NCI-H2196 (cell line): ENCODE results near the gene AK9.
"Not testable (repeated sequence)": the region's sequence is repeated elsewhere in the genome, so short reads cannot be mapped to it uniquely, and the experiment has no call there.

Source experiments
- DNase-seq: peaks from one replicate; lab custom pipeline; 2025; ENCODE audit not compliant: unreplicated experiment; lab: John Stamatoyannopoulos, UW

Gene AK9

DNA sequence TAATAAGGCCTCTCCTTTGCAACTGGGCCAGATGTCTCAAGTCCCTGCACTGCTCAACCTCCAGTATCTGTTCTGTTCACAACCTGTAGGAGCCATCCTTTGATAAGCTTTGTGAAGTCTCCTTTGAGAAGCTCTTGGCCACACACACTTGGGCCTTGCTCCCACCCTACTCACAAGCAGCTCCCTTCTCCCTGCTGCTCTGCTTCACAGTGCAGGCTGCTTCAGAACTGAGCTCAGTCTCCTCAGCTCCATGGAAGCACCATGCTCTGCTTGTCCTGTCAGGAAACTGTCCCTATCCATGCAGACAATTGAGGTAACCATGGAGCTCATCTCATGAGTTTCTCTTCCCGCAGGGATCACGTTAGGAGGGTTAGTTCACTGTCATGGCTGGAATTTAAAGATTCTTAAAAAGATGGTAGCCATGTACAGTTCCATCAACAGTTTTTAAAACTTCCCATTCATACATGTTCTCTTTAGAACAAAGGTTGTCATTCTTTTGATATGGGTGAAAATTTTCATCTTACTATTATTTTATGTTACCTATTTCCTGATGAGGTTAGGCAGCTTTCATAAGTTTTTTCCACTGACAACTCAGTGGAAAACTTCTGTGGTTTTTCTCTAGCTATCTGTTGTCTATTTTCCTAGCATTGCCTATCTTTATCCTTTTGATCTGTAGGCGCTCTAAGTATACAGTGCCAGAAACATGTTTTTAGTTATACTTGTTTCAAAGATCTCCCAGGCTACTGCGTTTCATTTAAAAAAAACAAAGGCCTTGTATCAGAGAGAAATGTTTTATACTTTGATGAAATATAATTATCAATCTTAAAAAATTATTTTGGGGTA is 62.6 kb downstream of the AK9 start:
- DNase-seq, result no peak

DNA sequence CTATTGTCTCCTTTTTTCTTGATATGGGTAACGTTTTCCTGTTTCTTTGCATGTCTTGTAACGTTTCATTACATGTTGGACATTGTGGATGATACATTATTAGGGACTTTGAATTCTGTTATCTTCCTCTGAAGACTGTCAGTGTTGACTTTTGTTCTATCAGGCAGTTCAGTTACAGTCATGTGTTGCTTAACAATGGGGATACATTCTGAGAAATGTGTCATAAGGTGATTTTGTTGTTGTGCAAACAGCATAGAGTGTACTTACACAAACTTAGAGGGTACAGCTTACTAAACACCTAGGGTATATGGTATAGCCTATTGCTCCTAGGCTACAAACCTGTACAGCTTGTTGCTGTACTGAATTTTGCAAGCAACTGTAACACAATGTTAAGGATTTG is 64.7 kb downstream of the AK9 start:
- DNase-seq, result no peak

DNA sequence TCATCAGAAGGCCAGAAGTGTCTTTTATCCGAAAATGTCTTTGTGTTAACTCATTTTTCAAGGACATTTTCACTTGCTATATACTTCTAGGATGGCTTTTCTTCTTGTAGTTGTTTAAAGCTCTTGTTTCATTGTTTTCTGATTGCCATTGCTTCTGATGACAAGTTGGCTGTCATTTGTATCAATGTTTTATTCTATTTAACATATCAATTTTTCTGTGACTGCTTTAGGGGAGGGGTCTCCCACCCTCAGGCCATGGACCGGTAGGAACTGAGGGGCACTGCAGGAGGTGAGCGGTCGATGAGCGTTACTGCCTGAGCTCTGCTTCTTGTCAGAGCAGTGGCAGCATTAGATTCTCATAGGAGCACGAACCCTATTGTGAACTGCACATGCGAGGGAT is 65.8 kb downstream of the AK9 start:
- no peak for DNase-seq

DNA sequence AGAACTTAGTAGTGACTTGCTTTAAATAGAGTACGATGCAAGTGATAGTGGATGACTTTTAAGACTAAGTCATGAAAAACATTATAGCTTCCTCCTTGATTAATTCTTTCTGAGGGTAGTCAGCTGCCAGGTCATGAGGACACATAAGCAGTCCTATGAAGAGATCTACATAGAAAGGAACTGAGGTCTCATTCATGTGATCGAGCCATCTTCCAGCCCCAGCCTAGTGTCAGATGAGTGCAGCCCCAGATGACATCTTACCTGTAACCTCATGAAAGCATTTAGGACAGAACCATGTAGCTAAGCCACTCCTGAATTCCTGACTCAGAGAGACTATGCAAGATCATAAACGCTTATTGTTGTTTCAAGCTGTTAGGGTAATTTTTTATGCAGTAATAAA is 67.7 kb downstream of the AK9 start:
- DNase-seq, result no peak

DNA sequence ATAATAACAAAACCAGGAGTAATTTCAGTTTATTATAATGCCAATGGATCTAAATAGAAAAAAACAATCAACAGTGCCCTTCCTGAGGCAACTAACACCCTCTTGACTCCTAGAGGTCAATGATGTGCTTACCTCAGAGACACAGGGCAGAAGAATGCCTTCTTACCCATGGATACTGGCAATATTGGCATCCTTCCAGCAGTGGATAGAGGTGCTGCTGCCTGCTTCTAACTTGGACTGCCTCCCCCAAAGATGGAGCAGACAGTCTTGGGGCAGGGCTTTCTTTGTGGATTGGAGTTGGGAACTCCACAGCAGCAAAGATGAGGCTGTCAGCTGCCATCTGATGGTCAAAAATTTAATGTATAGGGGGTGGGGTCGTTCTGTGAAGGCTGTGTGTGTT is 78.7 kb downstream of the AK9 start:
- peak; percentile 10 for DNase-seq

GRCh38 chr6:109611502-109611901 is 79.5 kb downstream of the AK9 start:
- DNase-seq, result no peak

DNA sequence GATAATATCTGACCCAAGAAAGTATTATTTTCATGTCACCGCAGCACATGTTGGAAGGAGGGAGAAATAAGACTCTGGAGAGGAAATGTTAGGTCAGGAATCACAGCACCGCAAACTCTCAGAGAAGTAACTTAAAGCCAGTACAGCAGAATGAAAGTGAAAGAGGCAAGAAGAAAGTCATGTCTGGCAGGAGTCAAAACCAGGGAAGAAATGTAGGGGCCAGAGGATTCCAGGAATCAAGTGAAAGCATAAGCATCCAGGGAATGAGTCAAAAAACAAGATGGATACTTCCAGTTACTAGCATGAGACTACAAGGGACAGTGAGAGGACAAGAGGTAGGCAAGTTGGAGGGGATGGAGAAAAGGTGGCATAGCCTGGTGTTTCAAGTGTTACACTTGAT is 80.4 kb downstream of the AK9 start:
- DNase-seq, result no peak

DNA sequence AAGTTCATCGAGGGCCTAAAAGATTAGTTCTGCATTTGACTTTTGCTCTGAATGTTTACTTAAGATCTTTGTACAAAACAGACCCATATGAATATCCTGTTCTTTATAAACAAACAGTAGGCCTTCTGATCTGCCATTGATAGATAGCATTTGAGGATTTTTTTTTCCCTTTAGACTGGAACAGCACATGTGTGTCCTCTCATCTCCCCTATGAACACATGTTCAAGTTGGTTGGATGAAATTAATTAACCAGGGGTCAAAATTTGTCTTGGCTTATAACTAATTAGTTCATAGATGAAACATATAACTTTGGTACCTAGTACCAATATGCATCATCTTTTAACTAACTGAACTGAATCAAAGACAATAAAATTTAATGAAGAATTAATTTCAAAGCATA is 81.3 kb downstream of the AK9 start:
- no peak for DNase-seq

- no peak for DNase-seq
Measured at GRCh38 chr6:109606359-109606758, 84.6 kb downstream of the AK9 start.

DNA sequence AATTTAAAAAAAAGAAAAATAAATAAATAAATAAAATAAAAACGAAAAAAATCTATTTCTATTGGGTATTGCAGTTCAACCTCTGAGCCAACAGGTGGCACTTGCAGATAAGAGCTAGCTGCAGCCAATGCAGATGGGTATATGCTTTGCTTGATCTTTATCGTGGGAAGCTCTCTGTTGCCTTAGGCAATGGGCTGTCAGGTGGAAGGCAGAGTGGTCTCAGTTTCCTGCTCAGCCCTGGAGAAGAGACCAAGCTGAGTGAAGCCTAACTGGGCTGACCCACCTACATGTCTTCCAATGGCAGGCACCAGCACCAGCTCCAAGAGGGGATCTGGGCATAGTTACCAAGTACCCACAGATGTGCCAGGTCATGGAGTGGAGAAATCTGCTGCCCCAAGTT is 95.0 kb downstream of the AK9 start:
- DNase-seq, result peak; percentile 6

DNA sequence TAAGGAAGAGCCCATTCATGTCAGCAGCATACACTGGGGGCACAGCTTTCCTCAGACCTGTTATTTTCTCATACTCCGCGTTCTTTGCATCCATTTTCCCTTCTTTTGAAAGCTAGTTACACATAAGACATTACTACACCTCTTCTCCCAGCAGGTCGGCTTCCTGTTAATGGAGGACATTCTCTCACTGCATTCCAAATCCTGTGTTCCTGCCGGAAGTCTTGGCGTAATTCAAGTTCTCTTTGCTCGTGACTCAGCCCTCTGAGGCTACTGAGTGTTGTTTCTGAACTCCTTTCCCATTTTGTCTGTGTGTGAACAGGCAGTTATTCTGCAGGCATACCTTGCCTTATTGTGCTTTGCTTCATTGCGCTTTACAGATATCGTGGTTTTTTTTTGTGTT is 110.5 kb downstream of the AK9 start:
- no peak for DNase-seq

GRCh38 chr6:109579361-109579760 is 111.6 kb downstream of the AK9 start:
- no peak for DNase-seq

DNA sequence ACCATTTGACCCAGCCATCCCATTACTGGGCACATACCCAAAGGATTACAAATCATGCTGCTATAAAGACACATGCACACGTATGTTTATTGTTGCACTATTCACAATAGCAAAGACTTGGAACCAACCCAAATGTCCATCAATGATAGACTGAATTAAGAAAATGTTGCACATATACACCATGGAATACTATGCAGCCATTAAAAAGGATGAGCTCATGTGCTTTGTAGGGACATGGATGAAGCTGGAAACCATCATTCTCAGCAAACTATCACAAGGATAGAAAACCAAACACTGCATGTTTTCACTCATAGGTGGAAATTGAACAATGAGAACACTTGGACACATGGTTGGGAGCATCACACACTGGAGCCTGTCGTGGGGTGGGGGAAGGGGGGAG is 121.1 kb downstream of the AK9 start:
- DNase-seq, result not testable (repeated sequence)

GRCh38 chr6:109561844-109562243 is 129.2 kb downstream of the AK9 start:
- DNase-seq, result no peak

- no peak for DNase-seq
Measured at GRCh38 chr6:109531446-109531845, 159.6 kb downstream of the AK9 start.

- DNase-seq, result no peak
Measured at GRCh38 chr6:109527989-109528388, 163.0 kb downstream of the AK9 start.

GRCh38 chr6:109526905-109527628 is 163.9 kb downstream of the AK9 start:
- peak; percentile 81 for DNase-seq

DNA sequence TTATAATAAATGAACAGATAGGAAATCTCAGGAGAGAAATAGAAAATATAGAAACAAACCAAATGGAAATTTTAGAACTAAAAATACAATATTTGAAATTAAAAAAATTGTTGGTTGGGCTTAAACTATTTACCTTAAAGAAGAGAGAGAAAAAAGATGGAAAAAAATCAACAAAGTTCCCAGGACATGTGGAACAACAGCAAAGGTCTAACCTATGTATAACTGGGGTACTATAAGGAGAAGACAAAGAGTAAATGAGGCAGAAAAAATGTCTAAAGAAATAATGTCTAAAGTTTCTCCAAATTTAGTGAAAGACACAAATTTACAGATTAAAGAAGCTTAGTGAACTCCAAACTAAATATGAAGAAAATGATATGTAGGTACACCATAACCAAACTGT is 166.9 kb downstream of the AK9 start:
- no peak for DNase-seq

GRCh38 chr6:109523478-109523877 is 167.5 kb downstream of the AK9 start:
- DNase-seq, result no peak

DNA sequence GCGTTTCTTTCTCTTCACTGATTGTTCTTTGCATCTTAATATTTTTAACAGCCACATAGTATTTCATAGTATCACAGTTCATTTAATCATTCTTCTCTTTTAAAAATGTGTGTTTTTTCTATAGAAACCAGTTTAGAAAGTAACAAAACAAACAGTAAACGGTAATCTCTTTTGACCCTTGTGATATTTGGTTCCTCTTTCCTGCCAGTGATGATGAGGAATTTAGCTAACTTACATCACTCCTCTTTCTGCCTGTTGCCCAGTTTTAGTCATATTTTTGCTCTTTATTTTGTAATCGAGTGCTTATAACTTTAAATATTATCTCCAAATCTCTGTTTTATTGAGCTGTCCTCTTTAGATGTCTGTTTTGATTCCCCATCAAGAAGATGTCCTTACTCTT is 169.9 kb downstream of the AK9 start:
- no peak for DNase-seq

- DNase-seq, result not testable (repeated sequence)
Measured at GRCh38 chr6:109519647-109520046, 171.4 kb downstream of the AK9 start.

GRCh38 chr6:109516929-109517328 is 174.1 kb downstream of the AK9 start:
- no peak for DNase-seq
